HEK293 (cell line): Measurements from ENCODE around the gene FXYD5.
A peak's percentile ranks its signal among the peaks of the same experiment; 100 is the strongest.

ENCODE experiments used
- CTCF ChIA-PET: fragments of 350-600 bp; formaldehyde crosslinking; extraction: SDS; loops from one replicate; lab custom pipeline; 2021; ENCODE audit warnings: antibody characterized with exemption; lab: Yijun Ruan, JAX
- POLR2A ChIA-PET: fragments of 300-600 bp; formaldehyde crosslinking; extraction: SDS; loops from one replicate; lab custom pipeline; 2020; ENCODE audit warnings: antibody characterized with exemption, inconsistent platforms; lab: Yijun Ruan, JAX
- H3K27ac ChIP-seq: fragments of 200-500 bp; sonication (Bioruptor generic); 2 replicates; pipeline ENCODE4 v1.5.1; 2014; ENCODE audit warnings: low read depth, low read length, control low read depth, inconsistent platforms; ENCODE audit errors: extremely low read depth
- H3K36me3 ChIP-seq, 2 experiments: fragments of 200-500 bp in 1 of 2; sonication (Bioruptor generic) in 1 of 2; 1 replicate in 1 of 2; 2 replicates in 1 of 2; pipeline ENCODE4 v1.5.1; 2014 to 2017; ENCODE audit warnings: inconsistent platforms in 2 of 2, low read length in 2 of 2; ENCODE audit not compliant: control insufficient read depth in 2 of 2, insufficient read depth in 1 of 2
- H3K4me1 ChIP-seq: fragments of 200-500 bp; sonication (Bioruptor generic); 2 replicates; pipeline ENCODE4 v1.5.1; 2014; ENCODE audit warnings: mild to moderate bottlenecking, low read length, inconsistent platforms; ENCODE audit not compliant: control insufficient read depth, insufficient read depth
- H3K4me3 ChIP-seq: 2 replicates; pipeline ENCODE4 v1.5.1; 2011; ENCODE audit warnings: low read depth, mild to moderate bottlenecking, control low read depth, low read length, moderate library complexity
- H3K9me3 ChIP-seq: fragments of 200-500 bp; sonication (Bioruptor generic); 2 replicates; pipeline ENCODE4 v1.5.1; 2014; ENCODE audit warnings: low read depth, low read length, inconsistent platforms; ENCODE audit not compliant: control insufficient read depth, insufficient read depth
- EGR2 ChIP-seq: fragments of 450-650 bp; formaldehyde crosslinking; IDR thresholded peaks from 2 replicates; pipeline ENCODE4 v1.5.1; 2016; ENCODE audit warnings: low read depth, missing biosample characterization, missing genetic modification characterization
- FEZF1 ChIP-seq: fragments of 450-650 bp; formaldehyde crosslinking; IDR thresholded peaks from 2 replicates; pipeline ENCODE4 v1.5.1; 2016; ENCODE audit warnings: missing biosample characterization, missing genetic modification characterization
- KLF10 ChIP-seq: fragments of 450-650 bp; IDR thresholded peaks from 2 replicates; pipeline ENCODE4 v1.5.1; 2018; ENCODE audit warnings: missing biosample characterization, mild to moderate bottlenecking, missing genetic modification characterization
- OSR2 ChIP-seq: fragments of 450-650 bp; formaldehyde crosslinking; IDR thresholded peaks from 2 replicates; pipeline ENCODE4 v1.5.1; 2016; ENCODE audit warnings: missing biosample characterization, missing genetic modification characterization
- RBAK ChIP-seq: fragments of 450-650 bp; formaldehyde crosslinking; IDR thresholded peaks from 2 replicates; pipeline ENCODE4 v1.5.1; 2016; ENCODE audit warnings: missing biosample characterization, missing genetic modification characterization
- ZFP41 ChIP-seq: fragments of 450-650 bp; formaldehyde crosslinking; IDR thresholded peaks from 2 replicates; pipeline ENCODE4 v1.5.1; 2016; ENCODE audit warnings: missing biosample characterization, missing genetic modification characterization, borderline replicate concordance
- ZNF138 ChIP-seq: fragments of 450-650 bp; formaldehyde crosslinking; IDR thresholded peaks from 2 replicates; pipeline ENCODE4 v1.5.1; 2016; ENCODE audit warnings: missing biosample characterization, missing genetic modification characterization, borderline replicate concordance
- ZNF19 ChIP-seq: fragments of 450-650 bp; formaldehyde crosslinking; IDR thresholded peaks from 2 replicates; pipeline ENCODE4; 2016; ENCODE audit warnings: missing biosample characterization, missing genetic modification characterization, low read depth
- ZNF24 ChIP-seq: fragments of 450-650 bp; formaldehyde crosslinking; IDR thresholded peaks from 2 replicates; pipeline ENCODE4 v1.5.1; 2016; ENCODE audit warnings: missing biosample characterization, missing genetic modification characterization
- ZNF449 ChIP-seq: fragments of 450-650 bp; formaldehyde crosslinking; IDR thresholded peaks from 2 replicates; pipeline ENCODE4 v1.5.1; 2017; ENCODE audit warnings: missing biosample characterization, mild to moderate bottlenecking, missing genetic modification characterization, moderate library complexity
- ZNF521 ChIP-seq: fragments of 450-650 bp; formaldehyde crosslinking; IDR thresholded peaks from 2 replicates; pipeline ENCODE4 v1.5.1; 2017; ENCODE audit warnings: missing biosample characterization, mild to moderate bottlenecking, missing genetic modification characterization
- ZNF544 ChIP-seq: fragments of 450-650 bp; formaldehyde crosslinking; IDR thresholded peaks from 2 replicates; pipeline ENCODE4 v1.5.0; 2017; ENCODE audit warnings: missing biosample characterization, missing genetic modification characterization
- ZNF555 ChIP-seq: fragments of 450-650 bp; formaldehyde crosslinking; conservative IDR thresholded peaks from 2 replicates; pipeline ENCODE4 v1.5.1; 2017; ENCODE audit warnings: missing biosample characterization, mild to moderate bottlenecking, missing genetic modification characterization, inconsistent platforms
- ZNF624 ChIP-seq: fragments of 450-650 bp; formaldehyde crosslinking; IDR thresholded peaks from 2 replicates; pipeline ENCODE4 v1.5.1; 2017; ENCODE audit warnings: missing biosample characterization, missing genetic modification characterization
- ZNF664 ChIP-seq: fragments of 450-650 bp; formaldehyde crosslinking; IDR thresholded peaks from 2 replicates; pipeline ENCODE4 v1.5.1; 2016; ENCODE audit warnings: missing biosample characterization, missing genetic modification characterization
- ZNF76 ChIP-seq: fragments of 450-650 bp; formaldehyde crosslinking; IDR thresholded peaks from 2 replicates; pipeline ENCODE4; 2016; ENCODE audit warnings: low read depth, missing biosample characterization, missing genetic modification characterization, borderline replicate concordance
- ZNF785 ChIP-seq: fragments of 450-650 bp; formaldehyde crosslinking; IDR thresholded peaks from 2 replicates; pipeline ENCODE4 v1.5.1; 2016; ENCODE audit warnings: missing biosample characterization, missing genetic modification characterization
- TF ChIP-seq, protein P1 (sequence below): fragments of 450-650 bp; formaldehyde crosslinking; IDR thresholded peaks from 2 replicates; pipeline ENCODE4 v1.5.1; 2016; ENCODE audit warnings: missing biosample characterization, missing genetic modification characterization
- TF ChIP-seq, protein P2 (sequence below): fragments of 450-650 bp; formaldehyde crosslinking; IDR thresholded peaks from 2 replicates; pipeline ENCODE4 v1.5.1; 2016; ENCODE audit warnings: missing biosample characterization, missing genetic modification characterization
- TF ChIP-seq, protein P3 (sequence below): fragments of 450-650 bp; formaldehyde crosslinking; IDR thresholded peaks from 2 replicates; pipeline ENCODE4 v1.5.1; 2016; ENCODE audit warnings: missing biosample characterization, missing genetic modification characterization, borderline replicate concordance
- TF ChIP-seq, protein P4 (sequence below): fragments of 450-650 bp; formaldehyde crosslinking; IDR thresholded peaks from 2 replicates; pipeline ENCODE4 v1.5.1; 2016; ENCODE audit warnings: missing biosample characterization, missing genetic modification characterization

Gene FXYD5

GRCh38 chr19:35216016-35216832, 61.7 kb downstream of the FXYD5 start:
- ChIA-PET POLR2A (no interaction called here), CTCF (interaction anchor here (0.7 to 2.8 kb wide), 10 partner anchors 9 to 172 kb away, joined by 3 to 9 read pairs (median 4); no protein-coding TSS in a partner anchor)

DNA sequence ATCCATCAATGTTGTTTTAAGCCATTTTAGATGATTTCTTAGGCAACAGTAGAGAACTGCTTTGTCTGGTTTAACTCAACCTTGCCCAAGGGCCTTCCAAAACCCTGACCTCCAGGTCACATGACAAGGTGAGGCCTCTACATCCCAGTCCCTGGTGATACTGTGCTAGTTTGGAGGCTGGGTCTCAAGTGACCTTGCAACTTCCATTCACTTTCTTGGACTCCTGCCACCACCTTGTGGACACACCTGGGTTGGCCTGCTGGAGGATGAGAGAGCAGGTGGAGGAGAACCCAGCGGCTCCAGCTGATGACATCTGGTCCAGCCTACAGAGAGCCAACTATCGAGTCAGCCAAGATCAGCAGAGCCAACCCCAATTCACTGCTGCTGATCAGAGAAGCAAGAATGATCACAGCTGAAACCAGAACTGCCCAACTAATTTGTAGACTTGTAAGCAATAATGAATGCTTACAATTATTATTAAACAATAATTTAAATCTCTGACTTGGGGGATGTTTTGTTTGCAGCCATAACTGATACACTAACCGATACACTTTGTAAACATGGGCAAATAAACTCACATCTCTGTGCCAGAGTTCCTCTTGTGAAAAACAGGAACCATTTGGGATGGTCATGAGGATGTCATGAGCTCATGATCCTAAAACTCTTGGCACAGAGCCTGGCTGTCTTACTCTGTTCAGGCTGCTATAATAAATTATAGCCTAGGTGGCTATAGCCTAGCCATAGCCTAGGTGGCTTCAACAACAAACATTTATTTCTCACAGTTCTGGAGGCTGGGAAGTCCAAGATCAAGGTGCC, 62.5 kb downstream of the FXYD5 start:
- Histone ChIP-seq H3K9me3 (peaks cover 5% of the 10 kb centered on the region), H3K36me3 (no peaks in the 10 kb centered on the region), H3K4me3 (no peak overlapping the region), H3K27ac (no peak overlapping the region), H3K4me1 (peaks cover 10% of the 10 kb centered on the region)
- TF ChIP-seq ZNF449 (tag by site-specific recombination) (peak; percentile 29; the same call in 1 of the 2 replicates), ZFP41 (tag by site-specific recombination) (no peak), ZNF521 (tag by site-specific recombination) (no peak), ZNF785 (tag by site-specific recombination) (0 out of 2 replicates have a peak, but pooled peaks have one; percentile 3), ZNF664 (tag by site-specific recombination) (no peak), RBAK (tag by site-specific recombination) (peak; percentile 93)
- POLR2A ChIA-PET: no interaction called here
- CTCF ChIA-PET: interaction anchor here (0.7 to 2.8 kb wide), 8 partner anchors 38 to 173 kb away, joined by 3 to 9 read pairs (median 4); no protein-coding TSS in a partner anchor

More at GRCh38 chr19:35216016-35216832, 61.7 kb downstream of the FXYD5 start:
- Histone ChIP-seq H3K27ac (no peak overlapping the region), H3K9me3 (peaks cover 5% of the 10 kb centered on the region), H3K36me3 (no peaks in the 10 kb centered on the region), H3K4me1 (peaks cover 10% of the 10 kb centered on the region), H3K4me3 (no peak overlapping the region)
- TF ChIP-seq ZNF544 (0 out of 2 replicates have a peak, but pooled peaks have one; percentile 4), EGR2 (tag by site-specific recombination) (no peak)
- TF ChIP-seq, protein P1, sequence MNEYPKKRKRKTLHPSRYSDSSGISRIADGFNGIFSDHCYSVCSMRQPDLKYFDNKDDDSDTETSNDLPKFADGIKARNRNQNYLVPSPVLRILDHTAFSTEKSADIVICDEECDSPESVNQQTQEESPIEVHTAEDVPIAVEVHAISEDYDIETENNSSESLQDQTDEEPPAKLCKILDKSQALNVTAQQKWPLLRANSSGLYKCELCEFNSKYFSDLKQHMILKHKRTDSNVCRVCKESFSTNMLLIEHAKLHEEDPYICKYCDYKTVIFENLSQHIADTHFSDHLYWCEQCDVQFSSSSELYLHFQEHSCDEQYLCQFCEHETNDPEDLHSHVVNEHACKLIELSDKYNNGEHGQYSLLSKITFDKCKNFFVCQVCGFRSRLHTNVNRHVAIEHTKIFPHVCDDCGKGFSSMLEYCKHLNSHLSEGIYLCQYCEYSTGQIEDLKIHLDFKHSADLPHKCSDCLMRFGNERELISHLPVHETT (tag by site-specific recombination): no peak
- TF ChIP-seq, protein P2, sequence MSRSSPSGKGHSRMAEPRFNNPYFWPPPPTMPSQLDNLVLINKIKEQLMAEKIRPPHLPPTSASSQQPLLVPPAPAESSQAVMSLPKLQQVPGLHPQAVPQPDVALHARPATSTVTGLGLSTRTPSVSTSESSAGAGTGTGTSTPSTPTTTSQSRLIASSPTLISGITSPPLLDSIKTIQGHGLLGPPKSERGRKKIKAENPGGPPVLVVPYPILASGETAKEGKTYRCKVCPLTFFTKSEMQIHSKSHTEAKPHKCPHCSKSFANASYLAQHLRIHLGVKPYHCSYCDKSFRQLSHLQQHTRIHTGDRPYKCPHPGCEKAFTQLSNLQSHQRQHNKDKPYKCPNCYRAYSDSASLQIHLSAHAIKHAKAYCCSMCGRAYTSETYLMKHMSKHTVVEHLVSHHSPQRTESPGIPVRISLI: peak; percentile 84; the same call in 1 of the 2 replicates

- H3K4me1 ChIP-seq: peaks cover 10% of the 10 kb centered on the region
- CTCF ChIA-PET: interaction anchor here (0.8 to 2.7 kb wide), 3 partner anchors 76 to 150 kb away, joined by 3 to 8 read pairs (median 4); no protein-coding TSS in a partner anchor
- no peak overlapping the region for H3K4me3 ChIP-seq
- POLR2A ChIA-PET: no interaction called here
- H3K27ac ChIP-seq: no peak overlapping the region
- H3K36me3 ChIP-seq: no peaks in the 10 kb centered on the region
- H3K9me3 ChIP-seq: peaks cover 5% of the 10 kb centered on the region
- no peak for TF ChIP-seq KLF10 (tag by site-specific recombination)
- no peak for TF ChIP-seq ZNF24
- TF ChIP-seq ZNF624 (tag by site-specific recombination): no peak
- TF ChIP-seq ZNF76 (tag by site-specific recombination): no peak
- no peak for TF ChIP-seq ZNF19 (tag by site-specific recombination)
- TF ChIP-seq, protein P3, sequence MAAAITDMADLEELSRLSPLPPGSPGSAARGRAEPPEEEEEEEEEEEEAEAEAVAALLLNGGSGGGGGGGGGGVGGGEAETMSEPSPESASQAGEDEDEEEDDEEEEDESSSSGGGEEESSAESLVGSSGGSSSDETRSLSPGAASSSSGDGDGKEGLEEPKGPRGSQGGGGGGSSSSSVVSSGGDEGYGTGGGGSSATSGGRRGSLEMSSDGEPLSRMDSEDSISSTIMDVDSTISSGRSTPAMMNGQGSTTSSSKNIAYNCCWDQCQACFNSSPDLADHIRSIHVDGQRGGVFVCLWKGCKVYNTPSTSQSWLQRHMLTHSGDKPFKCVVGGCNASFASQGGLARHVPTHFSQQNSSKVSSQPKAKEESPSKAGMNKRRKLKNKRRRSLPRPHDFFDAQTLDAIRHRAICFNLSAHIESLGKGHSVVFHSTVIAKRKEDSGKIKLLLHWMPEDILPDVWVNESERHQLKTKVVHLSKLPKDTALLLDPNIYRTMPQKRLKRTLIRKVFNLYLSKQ: no peak
- TF ChIP-seq FEZF1 (tag by site-specific recombination): no peak
- TF ChIP-seq OSR2 (tag by site-specific recombination): no peak
- no peak for TF ChIP-seq ZNF555
- TF ChIP-seq ZNF138 (tag by site-specific recombination): no peak
- TF ChIP-seq, protein P4, sequence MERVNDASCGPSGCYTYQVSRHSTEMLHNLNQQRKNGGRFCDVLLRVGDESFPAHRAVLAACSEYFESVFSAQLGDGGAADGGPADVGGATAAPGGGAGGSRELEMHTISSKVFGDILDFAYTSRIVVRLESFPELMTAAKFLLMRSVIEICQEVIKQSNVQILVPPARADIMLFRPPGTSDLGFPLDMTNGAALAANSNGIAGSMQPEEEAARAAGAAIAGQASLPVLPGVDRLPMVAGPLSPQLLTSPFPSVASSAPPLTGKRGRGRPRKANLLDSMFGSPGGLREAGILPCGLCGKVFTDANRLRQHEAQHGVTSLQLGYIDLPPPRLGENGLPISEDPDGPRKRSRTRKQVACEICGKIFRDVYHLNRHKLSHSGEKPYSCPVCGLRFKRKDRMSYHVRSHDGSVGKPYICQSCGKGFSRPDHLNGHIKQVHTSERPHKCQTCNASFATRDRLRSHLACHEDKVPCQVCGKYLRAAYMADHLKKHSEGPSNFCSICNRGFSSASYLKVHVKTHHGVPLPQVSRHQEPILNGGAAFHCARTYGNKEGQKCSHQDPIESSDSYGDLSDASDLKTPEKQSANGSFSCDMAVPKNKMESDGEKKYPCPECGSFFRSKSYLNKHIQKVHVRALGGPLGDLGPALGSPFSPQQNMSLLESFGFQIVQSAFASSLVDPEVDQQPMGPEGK (tag by site-specific recombination): no peak
These were observed 63.1 kb downstream of the FXYD5 start for GRCh38 chr19:35217649-35217990.
